Stimulated activated CD4-positive, alpha-beta T cell treated with anti-CD3 and anti-CD28 coated beads, Interleukin-12 subunit alpha, Interleukin-12 subunit beta, amount 100 ng/mL, for 4 hours (primary cell): ENCODE results near the gene ARSB.
"Not testable (repeated sequence)": the region's sequence is repeated elsewhere in the genome, so short reads cannot be mapped to it uniquely, and the experiment has no call there.

Experiments used
- DNase-seq: peaks from one replicate; pipeline ENCODE4 v3.0.0-alpha.2; 2020

ARSB gene

GRCh38 chr5:78771260-78772205 is 213.6 kb downstream of the ARSB start:
- no peak for DNase-seq

DNA sequence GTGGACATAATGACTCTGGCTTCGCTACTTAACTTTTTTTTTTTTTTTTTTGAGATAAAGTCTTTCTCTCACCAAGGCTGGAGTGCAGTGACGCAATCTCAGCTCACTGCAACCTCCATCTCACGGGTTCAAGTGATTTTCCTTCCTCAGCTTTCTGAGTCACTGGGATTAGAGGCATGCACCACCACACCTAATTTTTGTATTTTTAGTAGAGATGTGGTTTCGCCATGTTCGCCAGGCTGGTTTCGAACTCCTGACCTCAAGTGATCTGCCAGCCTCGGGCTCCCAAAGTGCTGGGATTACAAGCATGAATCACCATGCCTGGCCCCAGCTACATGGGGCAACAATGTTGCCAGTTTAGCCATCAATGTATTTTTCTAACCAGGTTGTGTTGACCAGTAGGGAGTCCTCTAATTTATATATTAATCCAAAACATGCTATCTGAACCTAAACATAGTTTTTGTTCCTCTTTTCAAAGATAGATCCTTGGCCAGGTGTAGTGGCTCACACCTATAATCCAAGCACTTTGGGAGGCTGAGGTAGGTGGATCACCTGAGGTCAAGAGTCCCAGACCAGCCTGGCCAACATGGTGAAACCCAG is 216.2 kb downstream of the ARSB start:
- DNase-seq, result no peak

DNA sequence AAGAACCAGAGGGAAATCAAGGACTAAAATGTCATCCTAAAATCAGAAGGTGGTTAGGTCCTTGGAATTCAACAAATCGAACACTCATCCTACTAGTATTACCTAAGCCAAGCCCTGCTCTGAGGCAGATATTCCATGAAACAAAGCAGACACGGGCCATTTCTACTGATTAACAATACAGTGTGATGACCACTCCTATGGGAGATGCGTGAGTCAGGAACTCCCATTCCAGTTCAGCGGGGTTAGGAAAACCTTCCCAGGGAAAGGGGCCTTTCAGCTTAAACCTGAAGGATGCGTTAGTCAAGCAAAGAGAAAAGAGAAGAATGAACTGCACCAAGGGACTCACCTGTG is 218.7 kb downstream of the ARSB start:
- no peak for DNase-seq

GRCh38 chr5:78765756-78766411 is 219.2 kb downstream of the ARSB start:
- no peak for DNase-seq

- no peak for DNase-seq
Observed at GRCh38 chr5:78765116-78765515, 220.0 kb downstream of the ARSB start.

DNA sequence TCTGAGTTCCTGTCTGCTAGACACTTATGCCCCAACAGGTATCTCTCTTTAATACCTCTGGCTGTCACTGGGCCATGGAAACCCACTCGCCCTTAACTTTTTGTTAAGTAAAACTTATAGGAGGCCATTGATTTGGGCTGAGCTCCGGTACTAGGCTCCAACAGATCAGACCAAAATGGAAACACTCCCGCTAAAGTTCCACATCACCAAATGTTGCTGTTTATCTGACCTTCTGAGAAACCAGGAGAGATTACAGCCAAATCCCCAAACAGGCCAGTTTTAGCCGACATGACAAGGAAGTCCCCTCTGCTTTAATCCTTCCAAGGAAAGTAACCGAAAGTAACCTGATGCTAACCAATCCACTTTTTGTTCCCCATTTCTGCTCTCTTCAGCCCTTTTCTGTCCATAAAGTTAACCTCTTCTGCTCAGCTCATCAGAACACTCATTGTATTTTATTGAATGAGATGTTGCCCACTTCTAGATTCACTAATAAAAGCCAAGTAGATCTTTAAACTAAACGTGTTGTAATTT is 221.4 kb downstream of the ARSB start:
- DNase-seq, result no peak

GRCh38 chr5:78762743-78763142 is 222.4 kb downstream of the ARSB start:
- DNase-seq, result not testable (repeated sequence)

- DNase-seq, result no peak
Observed at GRCh38 chr5:78761840-78762239, 223.3 kb downstream of the ARSB start.

DNA sequence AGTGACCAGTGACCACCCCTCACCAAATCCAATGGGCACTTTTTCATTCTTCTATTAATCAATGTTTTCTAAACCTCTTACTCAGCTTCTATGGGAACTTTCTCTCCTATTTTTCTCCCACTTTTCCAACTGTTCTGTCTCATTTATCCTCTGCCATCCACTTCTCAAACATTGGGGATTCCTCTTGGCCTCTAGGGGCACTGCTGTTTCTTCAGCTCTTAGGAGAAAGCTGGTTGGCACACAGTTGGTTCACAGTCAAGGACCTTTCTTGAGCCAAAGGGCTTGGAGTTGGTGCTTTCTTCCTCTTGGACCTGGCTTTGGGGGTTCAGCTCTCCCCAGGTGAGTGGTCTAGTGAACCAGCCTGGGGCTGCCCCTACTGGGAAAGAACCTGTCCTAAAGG is 224.3 kb downstream of the ARSB start:
- DNase-seq, result no peak

GRCh38 chr5:78760366-78760765 is 224.7 kb downstream of the ARSB start:
- no peak for DNase-seq

DNA sequence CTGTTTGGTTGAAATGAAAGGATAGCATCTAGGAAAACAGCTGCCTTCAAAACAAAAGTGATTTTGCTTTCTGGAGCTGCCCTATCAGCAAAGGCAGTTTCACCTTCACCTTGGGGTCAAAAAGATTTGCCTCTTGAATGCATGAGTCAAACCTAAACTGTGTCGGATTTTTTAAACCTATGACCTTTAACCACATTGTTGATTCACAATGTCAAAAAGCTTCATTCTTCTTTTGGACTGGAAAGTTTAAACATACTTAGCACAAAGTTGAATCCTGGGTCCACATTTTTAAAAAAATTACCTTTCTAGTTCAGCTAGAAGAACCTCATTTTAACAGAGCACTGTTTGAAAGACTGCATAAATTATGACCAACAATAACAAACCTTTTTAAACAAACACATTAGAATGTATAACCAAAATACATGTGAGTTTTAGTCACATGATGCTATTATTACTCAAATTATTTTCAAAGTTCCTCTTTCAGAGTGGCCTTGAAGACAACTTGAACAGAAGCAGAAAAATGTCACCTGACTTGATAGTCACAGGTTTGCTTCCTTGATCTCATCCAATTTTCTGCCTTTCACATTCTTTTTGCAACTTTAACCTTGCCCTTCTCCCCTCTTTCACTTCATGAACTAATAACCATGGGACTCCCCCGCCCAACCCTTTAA is 226.8 kb downstream of the ARSB start:
- DNase-seq, result no peak

DNA sequence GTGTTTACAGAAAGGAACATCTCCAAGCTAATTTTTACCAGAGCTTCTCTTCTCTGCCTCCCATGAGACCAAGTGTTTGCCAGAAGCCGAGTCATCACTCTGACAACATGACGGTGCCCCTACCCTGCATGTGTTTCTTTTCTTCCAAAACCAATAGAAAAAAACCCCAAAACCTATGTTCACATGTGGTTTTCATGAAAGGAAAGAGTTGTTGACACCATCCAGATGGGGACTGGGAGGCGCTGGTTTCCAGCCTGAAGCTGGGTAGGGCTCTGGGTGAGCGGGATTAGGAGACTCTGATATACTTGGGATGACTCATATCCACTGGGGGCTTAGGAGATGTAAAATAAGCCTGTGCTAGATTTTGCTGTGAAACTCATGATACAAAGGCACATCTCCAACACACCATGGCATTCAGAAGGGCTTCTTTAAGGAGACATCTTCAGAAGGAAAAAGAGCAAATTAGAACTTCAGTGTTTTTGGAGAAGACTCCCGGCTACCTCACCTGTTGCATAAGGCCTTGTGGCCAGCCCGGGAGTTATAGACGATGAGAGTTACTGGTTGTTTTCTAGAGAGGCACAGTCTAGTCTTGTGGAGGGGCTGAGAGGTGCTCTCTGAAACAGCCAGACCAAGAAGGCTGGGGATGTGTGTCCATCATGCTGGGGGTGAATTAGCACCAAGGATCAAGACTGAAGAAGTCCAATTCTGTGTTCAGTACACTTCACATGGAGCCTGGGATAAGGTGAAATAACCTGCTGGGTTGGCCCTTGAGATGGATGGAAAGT is 227.6 kb downstream of the ARSB start:
- DNase-seq, result no peak

- no peak for DNase-seq
Observed at GRCh38 chr5:78756858-78757257, 228.3 kb downstream of the ARSB start.

GRCh38 chr5:78755822-78756429 is 229.2 kb downstream of the ARSB start:
- DNase-seq, result no peak

- no peak for DNase-seq
Observed at GRCh38 chr5:78754655-78755054, 230.5 kb downstream of the ARSB start.

- DNase-seq, result no peak
Observed at GRCh38 chr5:78753093-78753531, 232.0 kb downstream of the ARSB start.

- DNase-seq, result no peak
Observed at GRCh38 chr5:78751872-78752271, 233.2 kb downstream of the ARSB start.

DNA sequence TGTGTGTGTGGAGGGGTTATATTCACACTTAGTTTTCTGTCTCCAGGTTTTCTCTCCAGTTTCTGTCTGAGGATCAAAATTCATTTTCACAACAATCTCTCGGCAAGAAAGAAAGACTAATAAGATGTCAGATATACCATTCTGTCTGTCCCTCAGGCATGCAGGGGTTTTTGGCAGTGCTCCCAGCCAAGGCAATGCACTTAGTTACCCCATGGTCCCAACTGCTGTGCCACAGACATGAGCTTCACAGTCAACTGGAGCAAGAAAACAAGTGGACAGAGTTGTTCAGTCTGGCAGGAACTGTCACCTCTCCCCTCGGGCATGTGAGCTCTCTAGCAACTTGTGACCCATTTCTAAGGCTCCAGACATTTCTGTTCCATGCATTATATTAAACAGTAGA is 234.8 kb downstream of the ARSB start:
- DNase-seq, result no peak

GRCh38 chr5:78747705-78748359 is 237.3 kb downstream of the ARSB start:
- DNase-seq, result no peak

- no peak for DNase-seq
Observed at GRCh38 chr5:78747055-78747454, 238.1 kb downstream of the ARSB start.
